Measurements from ENCODE around the gene PGS1. TPM values are rescaled to one million over a fixed set of nuclear protein-coding genes. Genes with fewer than 3 reads are reported as not detected.

Gene PGS1
- total and polyA plus RNA-seq, 10 of the 15 experiments (the other 5 are each of a cell fraction or from before 2014, with no cell fraction given): 1.3 to 37.6 (median 27.4) TPM

GRCh38 chr17:78409191-78409928, 30.9 kb downstream of the PGS1 start:
- SMC1A ChIA-PET (ENCODE audit: uncharacterized antibody, unreplicated experiment): no interaction called here
- H3K9ac ChIP-seq (ENCODE audit: control insufficient read depth, insufficient read depth, low read length): no peak overlapping the region
- no peaks in the 10 kb centered on the region for H3K27me3 ChIP-seq (replicated peaks in 1 of 2; ENCODE audit: control insufficient read depth in 2 of 2, insufficient read depth in 2 of 2, low read length in 1 of 2)
- WGBS (ENCODE audit: insufficient coverage, insufficient replicate concordance, low lambda C conversion rate, missing lambda C conversion rate): 79% methylated on average over 12 of the region's 12 CpGs
- RAD21 ChIA-PET (ENCODE audit: unreplicated experiment): no interaction called here
- no peak overlapping the region for H3K4me2 ChIP-seq (ENCODE audit: control insufficient read depth, insufficient read depth)
- H3K4me3 ChIP-seq: no peak overlapping the region
- H3K36me3 ChIP-seq (ENCODE audit: control insufficient read depth in 2 of 2, insufficient read depth in 2 of 2, low read length in 1 of 2): peaks cover 32 to 35% of the 10 kb centered on the region in 2 experiments
- peaks cover under 1% of the 10 kb centered on the region; the same call in 1 of the 2 replicates for H3K4me1 ChIP-seq (ENCODE audit: control insufficient read depth, insufficient read depth, low read length)
- no peak for ATAC-seq
- H3K9me3 ChIP-seq (replicated peaks; ENCODE audit: control insufficient read depth, insufficient read depth, low read length): no peaks in the 10 kb centered on the region
- no peak overlapping the region for H3K27ac ChIP-seq (ENCODE audit: control insufficient read depth, insufficient read depth)
- DNase-seq (ENCODE audit: low read depth, low spot score): no peak
- POLR2A ChIA-PET: interaction anchor here (0.7 kb wide), 1 partner anchor 14 kb away, joined by 6 read pairs; no protein-coding TSS in a partner anchor
- CTCF ChIA-PET: no interaction called here
- no peak overlapping the region for H2AFZ ChIP-seq (ENCODE audit: control insufficient read depth, low read depth, low read length)
- FAIRE-seq: no peak
- BruUV-seq (replicated peaks): no TSS peak
- intact Hi-C loops (cut with micrococcal nuclease; ENCODE audit: unreplicated experiment) (no loop called here), in situ Hi-C loops (cut with MboI) (no loop called here)
- no peaks in the 10 kb centered on the region; the same call in 1 of the 2 replicates for H4K20me1 ChIP-seq (ENCODE audit: control insufficient read depth, insufficient read depth)
- H3K79me2 ChIP-seq (ENCODE audit: control insufficient read depth, insufficient read depth, low read length): peaks cover 4% of the 10 kb centered on the region
- no peak for TF ChIP-seq ATF2 (IDR thresholded peaks at IDR 0.05; ENCODE audit: low read length)
- TF ChIP-seq CEBPZ (IDR thresholded peaks at IDR 0.05; ENCODE audit: low read depth, low read length): no peak
- no peak for TF ChIP-seq ELK1 (IDR thresholded peaks at IDR 0.05; ENCODE audit: low read depth, low read length)
- no peak for TF ChIP-seq E2F4 (IDR thresholded peaks at IDR 0.05; ENCODE audit: low read depth, low read length)
- TF ChIP-seq NFXL1 (IDR thresholded peaks at IDR 0.05; ENCODE audit: borderline replicate concordance): no peak
- no peak for TF ChIP-seq ETV6 (conservative IDR thresholded peaks at IDR 0.05 in 1 of 2, IDR thresholded peaks at IDR 0.05 in 1 of 2; ENCODE audit: borderline replicate concordance in 1 of 2, low read depth in 1 of 2)
- TF ChIP-seq IRF3 (IDR thresholded peaks at IDR 0.05): no peak
- TF ChIP-seq ZBTB4 (CRISPR knock-in tag; IDR thresholded peaks at IDR 0.05): no peak
- no peak for TF ChIP-seq IKZF1 (conservative IDR thresholded peaks at IDR 0.05)
